NCI-H187 treated with DMSO at 0.1 percent for 48 hours (cell line): Measurements from ENCODE around the gene LENG1.

Source experiments
- DNase-seq: peaks from one replicate; lab custom pipeline; 2025; lab: John Stamatoyannopoulos, UW

LENG1 gene

GRCh38 chr19:54109651-54110050 is 49.9 kb downstream of the LENG1 start:
- DNase-seq: no peak

- no peak for DNase-seq
These were observed 51.0 kb downstream of the LENG1 start for GRCh38 chr19:54108496-54108895.

- no peak for DNase-seq
These were observed 51.5 kb downstream of the LENG1 start for GRCh38 chr19:54107876-54108490.

GRCh38 chr19:54106716-54107115 is 52.8 kb downstream of the LENG1 start:
- DNase-seq: no peak

GRCh38 chr19:54105796-54106195 is 53.7 kb downstream of the LENG1 start:
- DNase-seq: no peak
